Endothelial cell of umbilical vein (primary cell): ENCODE data around the gene NUDT3. TPM values are rescaled to one million over a fixed set of nuclear protein-coding genes. Genes with fewer than 3 reads are reported as not detected.

Experiments used
- BruUV-seq: library from RNA; stranded (reverse); fragments of 400-500 nt; replicated peaks from 2 replicates; lab custom pipeline; 2021; lab: Mats Ljungman, UMichigan
- CTCF ChIA-PET: fragments of 300-600, 350-600 bp; sonication (Branson Sonifier 250); formaldehyde crosslinking; loops from one replicate; lab custom pipeline; 2021; ENCODE audit warnings: antibody characterized with exemption, inconsistent platforms; lab: Charles Lee
- POLR2A ChIA-PET: fragments of 300-600, 350-600 bp; sonication (Branson Sonifier 250); formaldehyde crosslinking; loops from one replicate; lab custom pipeline; 2021; ENCODE audit warnings: antibody characterized with exemption, inconsistent platforms; lab: Charles Lee
- DNase-seq: peaks from one replicate; pipeline ENCODE4 v3.0.0-alpha.2; 2011; ENCODE audit warnings: low read depth, low spot score
- FAIRE-seq: peaks from 2 replicates; lab custom pipeline; 2011; peaks lifted over from hg19 to GRCh38; lab: Jason Lieb, UNC
- H2AFZ ChIP-seq: 2 replicates; pipeline ENCODE4 v1.6.0; 2012; ENCODE audit warnings: low read depth, low read length, control low read depth, inconsistent platforms
- H3K27ac ChIP-seq: 2 replicates; pipeline ENCODE4 v1.5.1; 2011; ENCODE audit warnings: low read depth, mild to moderate bottlenecking, control low read depth, low read length, moderate library complexity; ENCODE audit not compliant: insufficient read depth
- H3K27me3 ChIP-seq, 2 experiments: 2 replicates each; pipeline versions ENCODE4 v1.6.0 to v1.6.1; 2011; ENCODE audit warnings: low read length in 2 of 2, mixed read lengths in 1 of 2; ENCODE audit not compliant: control insufficient read depth in 2 of 2, insufficient read depth in 2 of 2
- H3K36me3 ChIP-seq, 2 experiments: 2 replicates in 1 of 2; 3 replicates in 1 of 2; pipeline ENCODE4 v1.5.1; 2011; ENCODE audit warnings: low read length in 2 of 2, mild to moderate bottlenecking in 1 of 2, moderate library complexity in 1 of 2; ENCODE audit not compliant: control insufficient read depth in 2 of 2, insufficient read depth in 2 of 2; ENCODE audit errors: extremely low read depth in 1 of 2
- H3K4me1 ChIP-seq: 3 replicates; pipeline ENCODE4 v1.5.1; 2011; ENCODE audit warnings: mild to moderate bottlenecking, low read length; ENCODE audit not compliant: control insufficient read depth, insufficient read depth; ENCODE audit errors: extremely low read depth
- H3K4me2 ChIP-seq: 2 replicates; pipeline ENCODE4 v1.6.1; 2011; ENCODE audit warnings: low read length, control low read depth, mixed read lengths; ENCODE audit not compliant: insufficient read depth
- H3K4me3 ChIP-seq, 3 experiments: fragments of 200-600 bp in 1 of 3; sonication (generic), shearing (Covaris generic) in 1 of 3; replicated peaks in 1 of 3; 2 replicates each; pipeline ENCODE4 v1.5.1; 2011 to 2016; ENCODE audit warnings: control low read depth in 3 of 3, low read length in 3 of 3, mild to moderate bottlenecking in 2 of 3, inconsistent platforms in 1 of 3, low read depth in 1 of 3, moderate library complexity in 1 of 3; ENCODE audit not compliant: insufficient read depth in 1 of 3
- H3K79me2 ChIP-seq: 2 replicates; pipeline ENCODE4 v1.6.0; 2012; ENCODE audit warnings: low read length, inconsistent platforms; ENCODE audit not compliant: control insufficient read depth, insufficient read depth
- H3K9ac ChIP-seq: replicated peaks from 2 replicates; pipeline ENCODE3; 2011; ENCODE audit warnings: low read length, control low read depth; ENCODE audit not compliant: insufficient read depth; ENCODE audit errors: extremely low read depth
- H3K9me1 ChIP-seq: replicated peaks from 3 replicates; pipeline ENCODE4 v1.6.0; 2011; ENCODE audit warnings: mild to moderate bottlenecking, low read length; ENCODE audit not compliant: control insufficient read depth, insufficient read depth; ENCODE audit errors: extremely low read depth
- H3K9me3 ChIP-seq: replicated peaks from 2 replicates; pipeline ENCODE4 v1.5.1; 2012; ENCODE audit warnings: low read length, inconsistent platforms; ENCODE audit not compliant: control insufficient read depth, insufficient read depth
- H4K20me1 ChIP-seq: replicated peaks from 2 replicates; pipeline ENCODE3; 2011; ENCODE audit warnings: mild to moderate bottlenecking, low read length; ENCODE audit not compliant: control insufficient read depth, insufficient read depth; ENCODE audit errors: extremely low read depth
- CTCF ChIP-seq, 2 donors: IDR thresholded peaks; 1 replicate in 1 of 2; 2 replicates in 1 of 2; pipeline ENCODE4 v1.5.1; 2011; ENCODE audit warnings: low read length in 2 of 2, mild to moderate bottlenecking in 2 of 2, moderate library complexity in 2 of 2, control low read depth in 1 of 2, inconsistent platforms in 1 of 2, low read depth in 1 of 2; ENCODE audit not compliant: insufficient read depth in 1 of 2; ENCODE audit errors: extremely low read depth in 1 of 2
- FOS ChIP-seq: IDR thresholded peaks from 2 replicates; pipeline ENCODE4 v1.6.1; 2011; ENCODE audit warnings: mild to moderate bottlenecking, low read length, moderate library complexity, borderline replicate concordance; ENCODE audit not compliant: insufficient read depth
- GATA2 ChIP-seq: IDR thresholded peaks from 2 replicates; pipeline ENCODE4 v1.7.0; 2011; ENCODE audit warnings: low read depth, mild to moderate bottlenecking, moderate library complexity, mixed read lengths, low read length; ENCODE audit not compliant: insufficient read length, insufficient read depth
- JUN ChIP-seq: IDR thresholded peaks from 2 replicates; pipeline ENCODE4 v1.6.1; 2011; ENCODE audit warnings: borderline replicate concordance, low read depth; ENCODE audit not compliant: insufficient read length, insufficient read depth
- MAX ChIP-seq: IDR thresholded peaks from 2 replicates; pipeline ENCODE4 v1.6.1; 2011; ENCODE audit not compliant: insufficient read depth, insufficient read length
- MYC ChIP-seq: IDR thresholded peaks from one replicate; pipeline ENCODE4 v1.6.1; 2011; ENCODE audit warnings: mild to moderate bottlenecking, low read depth, low read length
- POLR2A ChIP-seq: IDR thresholded peaks from 2 replicates; pipeline ENCODE4 v1.6.1; 2012; ENCODE audit warnings: low read depth, mild to moderate bottlenecking, control low read depth, low read length
- POLR2AphosphoS5 ChIP-seq: IDR thresholded peaks from 2 replicates; pipeline ENCODE4 v1.6.1; 2012; ENCODE audit warnings: low read depth, mild to moderate bottlenecking, control low read depth, low read length, moderate library complexity; ENCODE audit not compliant: insufficient read depth
- dilution Hi-C: fragments of 300-500 bp; cut with MboI; formaldehyde crosslinking; loops from one replicate; pipeline ENCODE4 v1.15.0; 2019; ENCODE audit warnings: low sequenced_read_pairs; ENCODE audit not compliant: extremely low pct_ligation_motif_present
- intact Hi-C: fragments of 100-400 bp; cut with micrococcal nuclease; formaldehyde crosslinking; loops from one replicate; pipeline ENCODE4 v1.10.0; 2022
- polyA plus RNA-seq, 4 experiments: library from polyadenylated mRNA; depleted of rRNA in 3 of 4; stranded (reverse) in 3 of 4; unstranded in 1 of 4; fragments of >200 nt; gene quantifications; 2 replicates each; pipeline versions ENCODE4 v1.2.1 to v1.2.3, GENCODE V29; 2011 to 2012; ENCODE audit warnings: missing spikeins in 1 of 4
- total RNA-seq: library from RNA; stranded (reverse); gene quantifications from 2 replicates; pipeline ENCODE4 v1.2.3, GENCODE V29; 2021

NUDT3 gene
- total and polyA plus RNA-seq, 2 donors (not counting 3 experiments of a cell fraction or from before 2014, with no cell fraction given), result 11.9 to 30.9 TPM

DNA sequence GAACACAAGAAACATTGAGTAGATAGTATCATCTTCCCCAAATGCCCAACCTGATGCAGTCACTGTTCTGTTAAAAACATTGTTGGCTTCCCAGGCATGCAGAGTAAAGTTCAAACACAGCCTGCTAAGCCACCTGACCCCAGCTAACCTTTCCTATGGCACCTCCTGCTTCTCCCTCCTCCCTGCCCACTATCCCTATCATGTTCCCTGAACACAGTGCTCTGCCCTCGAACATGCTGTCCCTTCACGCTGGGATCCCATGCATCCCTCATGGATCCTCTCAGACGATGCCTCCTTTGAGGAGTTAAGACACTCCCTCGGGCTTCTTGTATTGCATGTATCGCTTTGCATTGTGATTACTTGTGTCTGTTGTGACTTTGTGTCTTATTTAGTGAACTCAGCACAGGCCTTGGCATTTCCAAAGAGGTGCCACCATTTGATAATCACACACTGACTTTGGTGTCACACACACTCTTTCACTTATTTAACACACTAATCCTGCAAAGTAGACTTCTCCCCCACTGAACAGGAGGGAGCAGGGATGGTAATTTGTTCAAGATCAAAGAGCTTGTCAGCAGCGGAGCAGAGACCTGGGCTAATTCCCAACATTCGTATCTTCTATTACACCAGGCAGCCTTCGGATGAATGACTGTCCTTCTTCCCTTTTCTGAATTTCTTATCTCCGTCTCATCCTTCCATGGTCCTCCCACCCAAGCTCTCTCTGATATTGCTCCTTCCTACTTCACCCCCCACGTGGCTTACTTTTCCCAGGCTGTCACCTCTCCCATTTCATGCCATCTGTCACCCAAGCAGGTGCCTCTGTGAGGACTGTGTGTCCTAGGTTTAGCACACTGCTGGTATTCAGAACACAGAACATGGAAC, 115.3 kb downstream of the NUDT3 start:
- DNase-seq (no peak), FAIRE-seq (no peak)
- POLR2A ChIA-PET, result no interaction called here
- TF ChIP-seq GATA2, result no peak
- TF ChIP-seq POLR2A, result no peak
- TF ChIP-seq CTCF (IDR thresholded peaks at IDR 0.05; ENCODE audit: extremely low read depth in 1 of 2, insufficient read depth in 1 of 2, low read depth in 1 of 2, low read length in 2 of 2), result no peak
- no peak for TF ChIP-seq MYC
- no peak for TF ChIP-seq JUN
- TF ChIP-seq MAX, result no peak
- TF ChIP-seq FOS, result no peak
- TF ChIP-seq POLR2AphosphoS5, result no peak
- dilution Hi-C loops, result no loop called here
- no TSS peak for BruUV-seq
- H3K36me3 ChIP-seq, result no peaks in the 10 kb centered on the region
- no peaks in the 10 kb centered on the region for H4K20me1 ChIP-seq
- H3K4me1 ChIP-seq, result peaks cover 19% of the 10 kb centered on the region
- no peaks in the 10 kb centered on the region for H3K9me1 ChIP-seq
- CTCF ChIA-PET, result interaction anchor here (3.0 kb wide), 1 partner anchor 28 kb away, joined by 9 read pairs; the partner anchor contains the start of gene SMIM29
- H2AFZ ChIP-seq, result no peak overlapping the region
- no peaks in the 10 kb centered on the region for H3K79me2 ChIP-seq
- H3K9me3 ChIP-seq, result no peaks in the 10 kb centered on the region
- no peak overlapping the region for H3K4me2 ChIP-seq
- H3K27me3 ChIP-seq, result no peaks in the 10 kb centered on the region
- H3K4me3 ChIP-seq, result no peak overlapping the region
- H3K27ac ChIP-seq, result no peak overlapping the region
- intact Hi-C loops, result no loop called here
- H3K9ac ChIP-seq, result no peak overlapping the region
